ENCODE data around the gene TMEM45A. TPM values are rescaled to one million over a fixed set of nuclear protein-coding genes. Genes with fewer than 3 reads are reported as not detected.

The TMEM45A gene
- total RNA-seq, 2 donors from 2014 or later, result 5.8 to 7.8 TPM

DNA sequence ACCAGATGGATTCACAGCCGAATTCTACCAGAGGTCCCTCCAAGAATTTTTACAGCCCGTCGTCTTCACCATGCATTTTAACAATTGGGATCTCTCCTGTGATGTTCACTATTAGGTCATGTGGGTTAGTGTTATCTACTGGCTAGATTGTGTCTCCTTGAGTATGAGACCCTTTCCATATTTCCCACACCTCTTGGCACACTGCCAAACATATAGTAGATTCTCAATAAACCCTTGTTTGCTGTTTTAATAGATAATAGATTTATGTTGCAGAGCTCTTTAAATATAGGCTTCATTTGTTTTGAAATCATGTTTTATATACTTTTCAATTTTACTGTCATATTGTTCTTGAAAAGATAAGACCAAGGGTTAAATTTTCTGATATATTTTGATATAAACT lies 82.1 kb downstream of the TMEM45A start:
- no peak overlapping the region for H3K4me3 Mint-ChIP-seq
- H3K27ac ChIP-seq (ENCODE audit: low read depth, low read length), result no peak overlapping the region
- WGBS, 2 experiments (ENCODE audit: insufficient coverage in 1 of 2, insufficient read length in 1 of 2), result 98% methylated on average over 3 of the region's 3 CpGs; no CpG with 5 or more reads in 1 of the 2 experiments
- no peak for DNase-seq
- no peak overlapping the region for H3K4me3 ChIP-seq (ENCODE audit: low read length)
- H3K9me3 ChIP-seq (ENCODE audit: control insufficient read depth, low read length), result no peaks in the 10 kb centered on the region
- no peaks in the 10 kb centered on the region for H3K36me3 Mint-ChIP-seq (ENCODE audit: low read depth)
- TF ChIP-seq, protein P1, sequence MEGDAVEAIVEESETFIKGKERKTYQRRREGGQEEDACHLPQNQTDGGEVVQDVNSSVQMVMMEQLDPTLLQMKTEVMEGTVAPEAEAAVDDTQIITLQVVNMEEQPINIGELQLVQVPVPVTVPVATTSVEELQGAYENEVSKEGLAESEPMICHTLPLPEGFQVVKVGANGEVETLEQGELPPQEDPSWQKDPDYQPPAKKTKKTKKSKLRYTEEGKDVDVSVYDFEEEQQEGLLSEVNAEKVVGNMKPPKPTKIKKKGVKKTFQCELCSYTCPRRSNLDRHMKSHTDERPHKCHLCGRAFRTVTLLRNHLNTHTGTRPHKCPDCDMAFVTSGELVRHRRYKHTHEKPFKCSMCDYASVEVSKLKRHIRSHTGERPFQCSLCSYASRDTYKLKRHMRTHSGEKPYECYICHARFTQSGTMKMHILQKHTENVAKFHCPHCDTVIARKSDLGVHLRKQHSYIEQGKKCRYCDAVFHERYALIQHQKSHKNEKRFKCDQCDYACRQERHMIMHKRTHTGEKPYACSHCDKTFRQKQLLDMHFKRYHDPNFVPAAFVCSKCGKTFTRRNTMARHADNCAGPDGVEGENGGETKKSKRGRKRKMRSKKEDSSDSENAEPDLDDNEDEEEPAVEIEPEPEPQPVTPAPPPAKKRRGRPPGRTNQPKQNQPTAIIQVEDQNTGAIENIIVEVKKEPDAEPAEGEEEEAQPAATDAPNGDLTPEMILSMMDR (conservative IDR thresholded peaks at IDR 0.05), result no peak
- no peaks in the 10 kb centered on the region for H3K27me3 Mint-ChIP-seq (ENCODE audit: insufficient read depth)
- H3K9me3 Mint-ChIP-seq, result no peaks in the 10 kb centered on the region
- no peaks in the 10 kb centered on the region for H3K27me3 ChIP-seq (ENCODE audit: control insufficient read depth, insufficient read depth, low read length, poor library complexity, severe bottlenecking)
- H3K9ac ChIP-seq (ENCODE audit: extremely low read depth, low read length, poor library complexity, severe bottlenecking), result no peak overlapping the region
- H3K4me1 ChIP-seq (ENCODE audit: control insufficient read depth, insufficient read depth, low read length), result no peaks in the 10 kb centered on the region
- H3K27ac Mint-ChIP-seq, result no peak overlapping the region
- H3K36me3 ChIP-seq (ENCODE audit: control insufficient read depth, insufficient read depth, low read length), result no peaks in the 10 kb centered on the region
- H3K4me1 Mint-ChIP-seq, result peaks cover 6% of the 10 kb centered on the region

DNA sequence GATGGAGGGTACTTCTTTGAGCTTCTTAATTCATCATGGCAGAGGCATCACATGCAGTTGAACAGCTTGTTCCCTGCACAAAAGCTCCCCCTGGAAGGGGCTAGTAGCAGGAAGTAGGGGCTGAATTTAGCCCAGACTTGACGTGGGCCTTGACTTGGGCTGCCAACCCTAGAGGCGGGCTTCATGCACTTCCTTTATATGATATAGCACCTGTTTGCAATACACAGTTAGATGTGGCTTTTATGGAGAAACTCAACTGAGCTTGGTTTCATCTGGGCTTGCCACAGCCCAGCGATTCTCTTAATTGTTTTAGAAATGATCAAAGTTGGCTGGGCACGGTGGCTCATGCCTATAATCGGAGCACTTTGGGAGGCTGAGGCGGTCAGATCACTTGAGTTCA lies 83.3 kb downstream of the TMEM45A start:
- Histone ChIP-seq H3K9me3 (ENCODE audit: control insufficient read depth, low read length) (no peaks in the 10 kb centered on the region), H3K9ac (ENCODE audit: extremely low read depth, low read length, poor library complexity, severe bottlenecking) (no peak overlapping the region), H3K4me3 (ENCODE audit: low read length) (no peak overlapping the region), H3K27me3 (ENCODE audit: control insufficient read depth, insufficient read depth, low read length, poor library complexity, severe bottlenecking) (no peaks in the 10 kb centered on the region), H3K4me1 (ENCODE audit: control insufficient read depth, insufficient read depth, low read length) (no peaks in the 10 kb centered on the region), H3K36me3 (ENCODE audit: control insufficient read depth, insufficient read depth, low read length) (no peaks in the 10 kb centered on the region), H3K27ac (ENCODE audit: low read depth, low read length) (no peak overlapping the region)
- TF ChIP-seq, protein P1 (conservative IDR thresholded peaks at IDR 0.05), result no peak
- no peak for DNase-seq
- H3K4me3 Mint-ChIP-seq, result no peak overlapping the region
- H3K36me3 Mint-ChIP-seq (ENCODE audit: low read depth), result no peaks in the 10 kb centered on the region
- H3K27me3 Mint-ChIP-seq (ENCODE audit: insufficient read depth), result no peaks in the 10 kb centered on the region
- H3K9me3 Mint-ChIP-seq, result no peaks in the 10 kb centered on the region
- H3K4me1 Mint-ChIP-seq, result peaks cover 6% of the 10 kb centered on the region
- no peak overlapping the region for H3K27ac Mint-ChIP-seq
- WGBS, 2 experiments (ENCODE audit: insufficient coverage in 1 of 2, insufficient read length in 1 of 2), result 93 to 94% methylated on average over 6 of the region's 6 CpGs

DNA sequence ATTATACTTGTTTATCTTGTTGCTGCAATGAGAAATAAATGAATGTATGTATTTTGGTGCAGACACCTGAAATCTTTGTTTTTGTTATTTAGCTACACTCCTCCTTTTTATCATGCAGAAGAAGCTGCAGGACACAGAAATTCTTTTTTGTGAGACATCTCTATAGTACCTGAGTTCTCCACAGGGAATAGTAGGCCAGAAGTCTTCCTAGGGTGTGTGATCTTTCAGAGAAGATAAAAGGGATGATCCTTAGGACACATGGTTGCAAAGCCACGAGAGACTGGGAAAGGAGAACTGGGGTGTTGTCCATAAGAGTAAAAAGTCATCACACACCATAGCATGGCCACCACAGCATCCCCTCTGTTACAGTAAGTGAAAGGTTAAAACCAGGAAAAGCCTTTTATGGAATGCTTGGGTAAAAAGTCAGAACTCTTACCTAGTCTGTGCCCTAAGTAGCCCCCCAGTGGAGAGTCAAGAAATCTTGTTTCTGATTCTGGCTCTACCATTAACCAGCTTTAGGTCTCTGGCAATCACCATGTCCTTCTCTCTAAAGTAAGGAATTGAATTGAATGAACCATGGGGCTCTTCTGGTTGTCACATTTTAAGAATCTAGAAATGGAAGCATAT lies 85.1 kb downstream of the TMEM45A start:
- H3K27me3 Mint-ChIP-seq (ENCODE audit: insufficient read depth), result no peaks in the 10 kb centered on the region
- DNase-seq, result no peak
- WGBS, 2 experiments (ENCODE audit: insufficient coverage in 1 of 2, insufficient read length in 1 of 2), result 75% methylated on average over 1 of the region's 1 CpG; no CpG with 5 or more reads in 1 of the 2 experiments

More for the DNA sequence above, 85.1 kb downstream of the TMEM45A start:
- Mint-ChIP-seq H3K27ac (no peak overlapping the region), H3K36me3 (ENCODE audit: low read depth) (no peaks in the 10 kb centered on the region), H3K4me1 (peaks cover 8% of the 10 kb centered on the region), H3K9me3 (no peaks in the 10 kb centered on the region), H3K4me3 (no peak overlapping the region)
- H3K36me3 ChIP-seq (ENCODE audit: control insufficient read depth, insufficient read depth, low read length), result no peaks in the 10 kb centered on the region
- no peak overlapping the region for H3K27ac ChIP-seq (ENCODE audit: low read depth, low read length)
- H3K4me1 ChIP-seq (ENCODE audit: control insufficient read depth, insufficient read depth, low read length), result no peaks in the 10 kb centered on the region
- H3K27me3 ChIP-seq (ENCODE audit: control insufficient read depth, insufficient read depth, low read length, poor library complexity, severe bottlenecking), result no peaks in the 10 kb centered on the region
- H3K9ac ChIP-seq (ENCODE audit: extremely low read depth, low read length, poor library complexity, severe bottlenecking), result no peak overlapping the region
- TF ChIP-seq, protein P1 (conservative IDR thresholded peaks at IDR 0.05), result peak; percentile 47
- no peaks in the 10 kb centered on the region for H3K9me3 ChIP-seq (ENCODE audit: control insufficient read depth, low read length)
- H3K4me3 ChIP-seq (ENCODE audit: low read length), result no peak overlapping the region

Measured in endodermal cell (in vitro differentiated cells).